Ramos (cell line): Measurements from ENCODE around the gene CYTH1.
"Not testable (repeated sequence)": the region's sequence is repeated elsewhere in the genome, so short reads cannot be mapped to it uniquely, and the experiment has no call there.

Experiments used
- in situ Hi-C: fragments of 300-500 bp; cut with MboI; formaldehyde crosslinking; loops from one replicate; pipeline ENCODE4 v1.14.3; 2022; ENCODE audit warnings: low sequenced_read_pairs; ENCODE audit not compliant: unreplicated experiment

The CYTH1 gene

DNA sequence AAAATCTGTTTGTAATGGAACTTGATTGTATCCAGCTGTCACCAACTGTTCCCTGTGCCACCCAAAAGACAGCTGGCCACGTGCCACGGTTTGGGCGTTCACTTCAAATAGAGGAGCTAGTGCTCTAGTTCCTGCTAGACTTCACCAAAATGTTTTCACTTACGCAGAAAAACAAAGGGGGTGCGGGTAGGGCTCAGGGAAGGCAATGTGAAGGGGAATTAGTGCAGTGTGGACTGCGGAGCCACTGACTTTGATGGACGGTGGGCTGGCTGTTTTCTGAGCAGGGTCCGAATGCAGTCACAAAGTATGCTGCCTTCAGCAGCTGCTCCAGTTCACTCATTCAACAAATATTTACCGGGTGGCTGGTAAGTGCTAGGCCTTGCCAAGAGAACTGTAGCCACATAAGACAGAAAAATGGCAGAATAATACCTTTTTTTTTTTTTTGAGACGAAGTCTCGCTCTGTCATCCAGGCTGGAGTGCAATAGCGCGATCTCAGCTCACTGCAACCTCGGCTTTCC is 7.6 kb upstream of the CYTH1 start:
- in situ Hi-C loops = no loop called here

DNA sequence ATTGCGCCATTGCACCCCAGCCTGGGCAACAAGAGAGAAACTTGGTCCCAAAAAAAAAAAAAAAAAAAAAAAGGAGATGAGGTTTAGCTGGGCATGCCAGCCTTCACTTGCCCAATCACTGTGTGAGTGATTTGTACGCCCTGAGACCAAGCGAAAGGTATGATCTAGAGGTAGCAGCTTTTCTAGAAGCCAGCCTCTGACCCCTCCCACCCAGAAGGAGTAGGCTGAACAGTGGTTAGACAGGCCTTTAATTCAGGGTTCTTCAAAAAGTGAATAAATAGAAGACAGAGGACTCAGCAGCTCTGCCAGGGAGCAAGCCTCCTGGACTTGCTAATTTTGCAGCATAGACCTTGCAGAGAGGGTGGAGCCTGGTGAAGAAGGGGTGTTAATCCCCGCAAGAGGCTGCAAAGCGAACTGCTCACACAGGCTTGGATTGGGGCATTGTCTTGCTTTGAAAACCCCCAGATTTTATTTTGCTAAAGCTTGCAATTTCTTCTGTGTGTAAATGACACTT is 7.1 kb upstream of the CYTH1 start:
- in situ Hi-C loops = no loop called here

DNA sequence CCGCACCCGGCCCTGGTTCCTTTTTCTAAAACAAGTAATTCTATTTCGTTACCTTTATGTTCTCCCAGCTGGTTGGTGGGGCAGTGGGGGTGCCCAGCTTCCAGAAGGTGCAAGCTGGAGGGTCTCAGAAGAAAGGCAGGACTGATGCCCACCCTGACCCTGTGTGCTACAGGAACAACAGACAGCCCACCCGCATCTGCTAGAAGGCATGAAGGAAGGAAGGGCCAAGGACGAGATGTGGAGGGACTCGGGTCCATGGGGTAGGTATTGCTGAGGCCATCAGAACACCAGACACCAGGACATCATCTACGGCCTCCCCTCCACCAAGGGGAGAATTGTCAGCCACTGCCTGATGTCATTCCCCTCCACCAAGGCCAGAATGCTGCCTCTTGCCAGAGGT is 6.4 kb upstream of the CYTH1 start:
- in situ Hi-C loops = no loop called here

DNA sequence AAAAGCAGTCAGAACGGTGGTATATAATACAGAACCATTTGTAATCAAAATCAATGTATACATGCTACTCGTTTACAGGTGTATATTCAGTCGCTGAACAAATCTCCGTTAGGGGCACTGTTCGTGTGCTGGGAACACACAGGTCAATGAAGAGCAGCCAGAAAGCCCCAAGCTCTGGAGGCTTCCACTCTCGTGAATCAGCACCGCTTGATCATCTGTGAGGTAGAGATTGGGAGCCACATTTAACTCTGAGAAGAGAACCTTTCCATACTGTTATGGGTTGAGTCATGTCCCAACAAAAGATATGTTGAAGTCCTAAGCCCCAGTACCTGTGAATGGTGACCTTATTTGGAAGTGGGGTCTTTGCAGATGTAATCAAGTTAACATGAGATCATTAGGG is 5.4 kb upstream of the CYTH1 start:
- in situ Hi-C loops = no loop called here

DNA sequence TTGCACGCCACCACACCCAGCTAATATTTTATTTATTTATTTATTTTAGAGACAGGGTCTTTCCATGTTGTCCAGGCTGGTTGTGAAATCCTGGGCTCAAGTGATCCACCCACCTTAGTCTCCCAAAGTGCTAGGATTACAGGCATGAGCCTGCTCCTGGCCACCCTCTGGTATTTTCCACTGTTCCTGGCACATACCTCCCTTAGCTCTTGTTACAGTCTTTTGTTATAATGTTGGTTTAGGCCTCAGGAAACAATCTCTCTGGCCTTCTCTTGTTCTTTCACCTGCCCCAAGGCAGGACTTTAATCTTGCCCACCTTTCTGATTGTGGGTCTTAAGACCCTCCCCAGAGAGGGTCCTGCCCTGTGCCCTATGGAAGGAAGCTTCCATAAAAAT is 3.6 kb upstream of the CYTH1 start:
- in situ Hi-C loops = no loop called here

DNA sequence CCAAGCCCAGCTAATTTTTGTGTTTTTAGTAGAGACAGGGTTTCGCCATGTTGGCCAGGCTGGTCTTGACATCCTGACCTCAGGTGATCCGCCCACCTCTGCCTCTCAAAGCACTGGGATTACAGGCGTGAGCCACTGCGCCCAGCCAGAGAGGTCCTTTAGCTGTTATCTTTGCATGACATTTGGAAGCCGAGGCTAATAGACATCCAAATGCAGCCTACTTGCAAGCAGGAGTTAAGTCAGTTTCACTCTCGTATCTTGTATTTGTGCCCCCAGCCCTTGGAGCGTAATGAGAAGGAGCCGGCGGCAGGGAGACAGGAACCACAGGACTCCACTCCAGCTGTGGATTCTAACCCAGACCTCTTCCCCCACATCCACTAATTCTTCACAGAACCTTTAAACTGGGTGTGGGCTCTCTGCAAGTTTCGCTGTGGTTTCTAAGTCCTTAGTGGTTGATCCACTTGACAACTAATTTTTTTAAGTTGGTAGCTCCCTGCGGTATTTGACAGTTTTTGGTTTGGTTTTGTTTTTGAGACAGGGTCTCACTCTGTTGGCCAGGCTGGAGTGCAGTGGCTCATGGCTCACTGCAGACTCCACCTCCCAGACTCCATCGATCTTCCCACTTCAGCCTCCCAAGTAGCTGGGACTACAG is 3.1 kb upstream of the CYTH1 start:
- in situ Hi-C loops = no loop called here

DNA sequence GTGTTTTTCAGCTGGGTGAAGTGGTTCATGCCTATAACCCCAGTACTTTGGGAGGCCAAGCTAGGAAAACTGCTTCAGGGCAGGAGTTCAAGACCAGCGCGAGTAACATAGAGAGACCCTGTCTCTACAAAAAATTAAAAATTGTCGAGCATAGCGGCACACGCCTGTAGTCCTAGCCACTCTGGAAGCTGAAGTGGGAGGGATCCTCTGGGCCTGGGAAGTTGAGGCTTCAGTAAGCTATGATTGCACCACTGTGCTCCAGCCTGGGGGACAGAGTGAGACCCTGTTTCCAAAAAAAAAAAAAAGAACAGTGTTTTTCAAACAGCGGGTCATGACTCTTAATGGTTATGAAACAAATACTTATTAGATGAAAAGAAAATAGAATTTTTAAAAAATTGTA is 2.3 kb upstream of the CYTH1 start:
- in situ Hi-C loops = no loop called here

DNA sequence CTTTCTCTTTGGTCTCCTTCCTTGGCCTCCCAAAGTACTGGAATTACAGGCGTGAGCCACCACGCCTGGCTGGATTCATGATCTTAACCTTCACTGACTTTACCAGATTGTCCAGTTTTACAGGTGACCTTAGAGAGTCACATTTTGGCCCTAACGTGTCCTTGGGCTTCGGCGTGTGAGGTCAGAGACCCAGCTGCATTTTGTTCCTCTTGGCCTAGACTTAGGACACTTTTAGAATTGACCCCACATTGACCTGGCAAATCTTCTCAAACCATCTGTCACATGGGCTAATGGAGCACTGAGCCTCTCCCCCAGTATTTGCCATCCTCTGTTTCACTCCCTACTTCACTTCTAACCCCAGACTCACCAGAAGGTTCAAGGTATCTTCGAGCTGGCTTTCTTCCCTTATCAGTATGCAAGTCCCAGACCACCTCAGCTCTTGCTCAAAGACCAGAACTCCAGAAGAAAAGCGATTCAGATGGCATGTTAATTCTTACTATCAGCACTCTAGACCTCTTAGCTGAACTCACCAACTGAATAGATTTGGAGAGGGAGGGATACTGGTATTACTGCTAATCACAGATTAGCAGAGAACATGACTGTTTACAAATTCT is 1.7 kb upstream of the CYTH1 start:
- in situ Hi-C loops = no loop called here

DNA sequence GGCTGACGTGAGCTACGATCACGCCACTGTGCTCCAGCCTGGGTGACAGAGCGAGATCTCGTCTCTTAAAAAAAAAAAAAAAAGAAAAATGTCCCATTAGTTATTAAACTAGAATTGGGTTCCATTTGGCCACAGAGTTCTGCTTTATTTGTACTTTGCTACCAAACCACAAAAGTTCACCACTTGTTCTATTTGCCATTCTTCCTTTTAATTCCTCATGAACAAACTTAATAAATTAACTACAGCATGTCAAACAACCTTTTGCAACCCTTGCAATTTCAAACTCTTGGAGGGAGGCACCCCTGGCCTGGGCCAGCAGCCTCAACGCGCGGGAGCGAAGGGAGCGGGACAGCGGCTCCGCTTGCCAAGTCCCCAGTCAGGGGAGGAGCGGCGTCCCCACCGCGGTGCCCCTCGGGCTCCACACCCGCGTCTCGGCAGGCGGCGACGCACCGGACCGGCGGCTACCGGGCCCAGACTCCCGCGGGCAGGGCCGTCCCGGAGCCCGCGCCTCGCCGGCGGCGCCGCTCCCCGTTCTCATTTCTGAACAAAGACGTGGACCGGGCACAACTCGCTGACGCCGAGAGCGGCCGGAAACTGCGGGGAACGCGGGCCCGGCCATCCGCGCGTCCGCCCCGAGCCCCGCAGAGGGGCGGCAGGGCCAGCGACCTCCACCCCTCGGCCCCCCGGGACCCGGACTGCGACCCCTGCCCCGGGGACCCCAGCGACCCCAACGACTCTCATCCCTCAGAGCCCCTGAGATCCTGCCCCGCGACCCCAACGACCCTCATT is 775 bp downstream of the CYTH1 start:
- in situ Hi-C loops = no loop called here

DNA sequence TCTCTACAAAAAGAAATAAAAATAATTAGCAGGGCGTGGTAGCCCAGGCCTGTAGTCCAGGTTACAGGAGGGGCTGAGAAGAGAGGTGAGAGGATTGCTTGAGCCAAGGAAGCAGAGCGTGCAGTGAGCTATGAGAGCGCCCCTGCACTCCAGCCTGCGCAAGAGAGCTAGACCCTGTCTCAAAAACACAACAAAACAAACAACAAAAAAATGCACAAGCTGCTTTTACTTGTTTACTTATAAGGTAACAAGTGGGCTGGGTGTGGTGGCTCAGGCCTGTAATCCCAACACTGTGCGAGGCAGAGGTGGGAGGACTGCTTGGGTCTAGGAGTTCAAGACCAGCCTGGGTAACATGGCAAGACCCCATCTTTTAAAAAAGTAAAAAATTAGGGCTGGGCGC is 1.7 kb downstream of the CYTH1 start:
- in situ Hi-C loops = no loop called here

DNA sequence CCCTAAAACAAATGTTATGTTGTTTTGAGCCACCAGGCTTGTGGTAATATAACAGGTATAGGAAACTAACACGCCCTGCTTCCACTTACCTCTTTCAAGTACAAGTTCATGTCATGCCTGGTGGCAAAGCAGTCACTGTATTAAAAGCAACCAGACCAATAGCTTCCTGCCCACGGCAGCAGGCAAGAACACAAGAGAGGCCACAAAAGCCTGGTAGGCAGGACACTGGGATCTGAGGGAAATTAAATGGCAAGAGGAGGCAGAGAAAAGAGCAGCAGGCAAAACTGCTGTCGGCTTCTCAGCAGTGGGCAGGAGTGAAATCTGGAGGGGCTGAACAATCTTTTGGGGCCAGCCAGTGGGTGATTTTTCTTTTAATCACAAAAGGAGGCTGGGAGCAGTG is 2.2 kb downstream of the CYTH1 start:
- in situ Hi-C loops = no loop called here

DNA sequence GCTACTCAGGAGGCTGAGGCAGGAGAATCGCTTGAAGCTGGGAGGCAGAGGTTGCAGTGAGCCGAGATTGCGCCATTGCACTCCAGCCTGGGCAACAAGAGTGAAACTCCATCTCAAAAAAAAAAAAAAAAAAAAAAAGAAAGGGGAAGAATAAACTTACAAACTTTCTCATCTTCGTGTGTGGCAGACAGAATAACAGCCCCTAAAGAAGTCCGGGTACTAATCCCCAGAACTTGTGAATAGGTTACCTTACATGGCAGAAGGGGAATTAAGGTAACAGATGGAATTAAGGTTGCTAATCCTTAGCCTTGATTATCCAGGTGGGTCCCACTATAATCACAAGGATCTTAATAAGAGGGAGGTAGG is 2.8 kb downstream of the CYTH1 start:
- in situ Hi-C loops = not testable (repeated sequence)

DNA sequence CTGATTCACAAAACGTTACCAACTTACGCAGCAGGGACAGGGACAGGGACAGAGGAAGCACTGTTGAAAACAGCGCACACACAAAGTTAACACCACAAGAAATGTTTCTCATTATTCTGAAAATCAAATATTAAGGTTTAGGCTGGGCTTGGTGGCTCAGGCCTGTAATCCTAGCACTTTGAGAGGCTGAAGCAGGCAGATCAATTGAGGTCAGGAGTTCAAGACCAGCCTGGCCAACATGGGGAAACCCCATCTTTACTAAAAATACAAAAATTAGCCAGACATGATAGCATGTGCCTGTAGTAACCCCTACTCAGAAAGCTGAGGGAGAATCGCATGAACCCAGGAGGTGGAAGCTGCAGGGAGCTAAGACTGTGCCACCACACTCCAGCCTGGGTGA is 4.2 kb downstream of the CYTH1 start:
- in situ Hi-C loops = no loop called here

DNA sequence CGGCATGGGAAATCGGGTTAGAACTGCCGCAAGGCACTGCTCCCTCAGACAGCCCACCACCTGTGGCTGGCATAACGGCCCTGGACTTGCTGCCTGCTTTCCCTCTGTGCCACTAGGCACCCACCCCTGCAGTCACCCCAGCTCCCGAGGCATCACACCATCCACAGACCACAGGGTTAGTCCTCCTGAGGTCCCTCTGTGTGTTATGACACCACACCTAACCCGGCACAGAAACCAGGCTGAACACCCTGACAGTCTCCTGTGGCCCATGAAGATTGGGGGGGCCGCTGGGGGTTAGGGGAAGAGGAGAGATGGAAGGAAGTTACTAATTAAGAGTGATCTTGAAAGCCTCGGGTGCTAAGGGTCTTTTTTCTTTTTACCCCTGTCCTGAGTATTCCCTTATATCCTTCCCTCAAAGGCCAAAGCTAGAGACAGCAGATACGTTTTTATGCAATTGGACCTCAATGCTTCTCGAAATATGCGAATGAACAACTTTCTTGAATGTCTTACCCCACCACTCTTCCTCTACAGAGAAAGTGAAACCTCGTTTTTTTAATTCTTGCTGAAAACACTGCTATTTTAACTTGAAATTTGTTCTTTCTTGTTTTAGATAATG is 7.0 kb downstream of the CYTH1 start:
- in situ Hi-C loops = loop anchor here (25.0 kb wide), 1 partner anchor 1338 kb away; no protein-coding TSS in a partner anchor

DNA sequence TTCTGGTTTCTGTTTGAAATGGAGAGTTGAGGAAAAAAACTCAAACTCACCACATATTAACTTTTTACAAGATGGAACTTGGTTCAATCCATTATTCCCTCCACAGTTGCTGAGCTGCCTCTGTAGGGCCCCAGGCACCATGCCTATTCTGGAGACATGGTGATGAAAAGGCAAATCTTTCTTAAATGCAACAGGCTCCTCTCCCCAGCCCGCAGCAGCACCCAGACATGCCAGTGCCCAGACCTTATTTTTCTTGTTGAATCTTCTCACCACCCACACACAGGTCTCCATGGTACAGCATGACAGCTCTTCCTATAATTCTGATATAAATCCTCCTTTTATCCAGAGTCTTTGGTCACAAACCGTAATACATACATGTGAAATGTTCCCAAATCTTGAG is 7.6 kb downstream of the CYTH1 start:
- in situ Hi-C loops = loop anchor here (25.0 kb wide), 1 partner anchor 1337 kb away; no protein-coding TSS in a partner anchor

DNA sequence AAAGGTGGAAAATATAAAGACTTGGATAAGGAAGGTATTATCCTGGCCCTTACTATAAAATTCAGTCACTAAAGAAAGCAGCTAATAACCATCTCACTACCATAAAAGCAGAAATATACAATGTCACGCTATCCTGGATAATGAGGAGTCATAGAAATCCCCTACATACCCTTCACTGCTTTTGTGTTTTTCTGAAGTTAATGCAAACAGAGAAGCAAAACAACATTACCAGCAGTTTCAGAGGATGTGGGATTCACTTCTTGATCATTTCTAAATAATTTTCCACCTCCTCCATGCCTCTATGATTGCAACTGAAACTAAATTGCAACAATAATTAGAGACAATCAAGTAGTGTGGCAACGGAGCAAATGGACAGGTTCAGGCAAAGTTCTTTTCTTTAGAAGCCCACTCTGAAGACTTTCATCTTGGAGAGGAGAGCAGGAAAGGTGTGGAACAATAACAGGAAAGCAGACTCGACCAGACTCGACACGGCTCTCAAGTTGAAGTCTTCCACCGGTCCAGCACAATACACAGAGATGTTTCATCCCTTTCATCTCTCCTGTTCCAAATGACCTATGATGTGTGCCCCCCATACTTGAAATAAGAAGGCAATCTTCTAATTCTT is 10.2 kb downstream of the CYTH1 start:
- in situ Hi-C loops = loop anchor here (25.0 kb wide), 1 partner anchor 1335 kb away; no protein-coding TSS in a partner anchor

DNA sequence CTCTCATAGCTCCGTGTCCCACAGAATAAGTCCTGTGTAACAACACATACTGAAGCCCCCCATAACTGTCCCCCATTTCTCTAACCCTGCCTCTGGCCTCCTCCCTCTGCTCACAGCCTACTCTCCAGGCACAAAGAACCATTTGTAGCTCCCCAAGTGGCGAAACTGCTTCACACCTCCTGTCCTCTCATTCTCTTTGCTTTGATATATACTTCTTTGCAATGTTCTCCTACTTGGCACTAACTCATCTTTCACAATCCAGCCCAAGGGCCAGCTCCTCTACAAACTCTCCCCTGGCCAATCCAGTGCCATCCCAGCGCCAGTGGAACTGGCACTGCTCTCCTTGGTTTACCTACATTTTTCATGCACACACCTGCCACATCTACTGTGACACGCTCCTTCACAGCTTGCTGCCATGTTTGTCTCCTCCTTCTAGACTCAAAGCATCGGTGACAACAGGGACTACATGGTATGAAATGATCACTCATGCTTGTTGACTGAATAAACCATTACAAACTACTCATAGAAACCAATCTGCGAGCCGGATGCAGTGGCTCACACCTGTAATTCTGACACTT is 12.8 kb downstream of the CYTH1 start:
- in situ Hi-C loops = loop anchor here (25.0 kb wide), 1 partner anchor 1332 kb away; no protein-coding TSS in a partner anchor

DNA sequence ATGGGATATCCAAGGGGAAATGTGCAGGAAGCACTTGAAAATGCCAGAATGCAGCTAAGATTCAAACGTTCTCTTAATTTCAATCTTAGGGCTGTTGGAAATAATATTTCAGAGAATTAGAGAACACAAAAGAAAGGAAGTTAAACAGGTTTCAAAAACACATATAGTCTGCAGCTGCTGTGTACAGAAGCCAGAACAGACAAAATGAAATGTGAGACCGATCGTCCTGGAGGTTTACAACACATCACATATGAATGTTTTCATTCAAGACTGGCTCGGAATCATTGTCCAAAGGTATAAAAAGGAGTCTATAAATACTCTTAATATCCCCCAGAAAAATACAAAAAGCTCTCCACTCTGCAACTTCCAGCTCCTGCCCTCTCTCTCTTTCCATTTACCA is 14.3 kb downstream of the CYTH1 start:
- in situ Hi-C loops = loop anchor here (25.0 kb wide), 1 partner anchor 1331 kb away; no protein-coding TSS in a partner anchor

DNA sequence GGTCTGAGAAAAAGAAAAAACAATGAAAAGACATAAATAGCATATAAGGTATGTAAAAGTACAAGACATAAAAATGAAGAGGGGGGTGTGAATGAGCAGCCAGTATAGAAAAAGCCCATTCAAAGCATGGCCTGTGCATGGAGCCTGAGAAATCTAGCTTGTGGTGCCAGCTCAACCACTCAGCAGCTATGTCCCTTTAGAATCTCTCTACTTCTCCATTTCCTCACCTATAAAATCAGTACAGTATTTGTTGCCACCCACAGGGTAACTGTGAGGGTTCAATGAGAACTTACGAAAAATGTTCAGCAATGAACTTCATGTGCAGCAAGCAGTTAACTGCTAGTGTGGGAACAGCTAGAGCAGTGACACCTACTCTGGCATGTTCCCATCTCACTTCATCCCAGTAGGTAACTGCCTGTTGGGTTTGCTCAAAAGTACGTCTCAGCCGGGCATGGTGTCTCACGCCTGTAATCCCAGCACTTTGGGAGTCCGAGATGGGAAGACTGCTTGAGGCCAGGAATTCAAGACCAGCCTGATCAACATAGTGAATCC is 15.3 kb downstream of the CYTH1 start:
- in situ Hi-C loops = loop anchor here (25.0 kb wide), 1 partner anchor 1330 kb away; no protein-coding TSS in a partner anchor
